ENCODE results near the gene HARBI1.

Gene HARBI1

DNA sequence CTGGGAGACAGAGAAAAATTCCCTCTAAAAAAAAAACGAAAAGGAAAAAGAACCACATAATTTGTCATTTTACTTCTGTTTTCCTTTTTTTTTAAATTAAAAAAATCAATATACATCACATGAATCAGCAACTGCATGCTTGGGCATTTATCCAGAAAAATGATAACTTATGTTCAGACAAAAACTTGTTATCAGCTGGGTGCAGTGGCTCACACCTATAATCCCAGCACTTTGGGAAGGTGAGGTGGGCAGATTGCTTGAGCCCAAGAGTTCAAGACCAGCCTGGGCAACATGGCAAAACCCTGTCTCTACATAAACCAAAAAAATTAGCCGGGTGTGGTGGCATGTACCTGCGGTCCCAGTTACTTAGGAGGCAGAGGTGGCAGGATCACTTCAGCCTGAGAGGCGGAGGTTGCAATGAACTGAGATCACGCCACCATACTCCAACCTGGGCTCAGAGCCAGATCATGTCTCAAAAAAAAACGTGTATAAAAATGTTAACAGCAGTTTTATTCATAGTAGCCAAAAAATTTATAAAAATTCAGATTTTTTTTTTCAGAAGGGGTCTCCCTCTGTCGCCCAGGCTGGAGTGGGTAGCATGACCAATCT, 51.7 kb downstream of the HARBI1 start:
- DNase-seq: no peak
- Histone ChIP-seq H3K27ac (ENCODE audit: low read depth, low read length) (no peak overlapping the region), H3K4me1 (ENCODE audit: control insufficient read depth in 1 of 2, insufficient read depth in 2 of 2, low read length in 2 of 2) (no peaks in the 10 kb centered on the region), H3K79me1 (ENCODE audit: low read length) (no peaks in the 10 kb centered on the region), H2BK5ac (ENCODE audit: low read depth, low read length, poor library complexity) (no peak overlapping the region), H2AFZ (ENCODE audit: insufficient read depth, low read length, poor library complexity) (no peak overlapping the region), H3K4ac (ENCODE audit: low read depth, low read length) (peak overlapping the region; percentile 33), H3K18ac (ENCODE audit: low read length) (no peak overlapping the region), H3K9me3 (ENCODE audit: insufficient read depth, low read depth, low read length) (no peaks in the 10 kb centered on the region), H3K23ac (ENCODE audit: low read length) (no peak overlapping the region), H3K4me2 (ENCODE audit: low read length) (no peak overlapping the region), H3K4me3 (ENCODE audit: low read depth, low read length) (no peak overlapping the region), H2AK5ac (ENCODE audit: low read length) (no peak overlapping the region), H3K79me2 (ENCODE audit: control insufficient read depth, insufficient read depth, low read length, poor library complexity) (no peaks in the 10 kb centered on the region), H3K27me3 (ENCODE audit: insufficient read depth, low read length) (no peaks in the 10 kb centered on the region), H4K91ac (ENCODE audit: low read depth, low read length) (no peak overlapping the region), H2BK120ac (ENCODE audit: insufficient read depth, low read length, poor library complexity) (no peak overlapping the region), H4K8ac (ENCODE audit: low read depth, low read length) (no peak overlapping the region), H3K9ac (ENCODE audit: low read length) (no peak overlapping the region), H4K12ac (ENCODE audit: low read depth, low read length) (no peak overlapping the region), H3K14ac (ENCODE audit: low read length) (no peak overlapping the region), H3K36me3 (ENCODE audit: control insufficient read depth in 1 of 2, insufficient read depth in 2 of 2, low read length in 2 of 2) (peaks cover 0 to 2% of the 10 kb centered on the region in 2 experiments), H2BK12ac (ENCODE audit: low read length) (no peak overlapping the region)
- WGBS (ENCODE audit: extremely low coverage, insufficient coverage, insufficient read length): no CpG with 5 or more reads among the region's 7 CpGs

DNA sequence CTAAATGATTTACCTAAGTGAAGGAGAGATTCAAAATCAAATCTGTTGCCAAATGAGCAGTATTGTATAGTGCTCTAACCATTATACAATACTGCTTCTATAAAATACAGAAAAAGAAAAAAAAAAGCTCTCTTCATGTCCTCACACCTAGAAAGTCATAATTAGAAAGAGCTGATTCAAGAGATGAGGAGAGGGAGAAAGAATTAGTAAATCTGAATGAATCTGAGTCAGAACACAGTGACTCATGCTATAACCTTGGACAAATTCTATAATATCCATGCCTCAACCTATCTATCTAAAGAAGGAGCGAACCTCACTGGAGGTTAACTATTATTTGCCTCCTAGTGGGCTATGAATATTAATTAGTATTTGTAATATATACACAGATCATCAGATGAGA, 52.6 kb downstream of the HARBI1 start:
- no peak overlapping the region for H3K4ac ChIP-seq (ENCODE audit: low read depth, low read length)
- no peak overlapping the region for H2AFZ ChIP-seq (ENCODE audit: insufficient read depth, low read length, poor library complexity)
- H3K23ac ChIP-seq (ENCODE audit: low read length): no peak overlapping the region
- no peaks in the 10 kb centered on the region for H3K9me3 ChIP-seq (ENCODE audit: insufficient read depth, low read depth, low read length)
- H3K18ac ChIP-seq (ENCODE audit: low read length): no peak overlapping the region
- no peaks in the 10 kb centered on the region for H3K79me1 ChIP-seq (ENCODE audit: low read length)
- no peak overlapping the region for H4K12ac ChIP-seq (ENCODE audit: low read depth, low read length)
- no peaks in the 10 kb centered on the region for H3K79me2 ChIP-seq (ENCODE audit: control insufficient read depth, insufficient read depth, low read length, poor library complexity)
- H3K4me3 ChIP-seq (ENCODE audit: low read depth, low read length): no peak overlapping the region
- no peak overlapping the region for H3K9ac ChIP-seq (ENCODE audit: low read length)
- DNase-seq: peak in 1 of 2 donors; percentile 17
- H3K36me3 ChIP-seq (ENCODE audit: control insufficient read depth in 1 of 2, insufficient read depth in 2 of 2, low read length in 2 of 2): peaks cover 0 to 2% of the 10 kb centered on the region in 2 experiments
- no peak overlapping the region for H2BK5ac ChIP-seq (ENCODE audit: low read depth, low read length, poor library complexity)
- H4K91ac ChIP-seq (ENCODE audit: low read depth, low read length): no peak overlapping the region
- no peak overlapping the region for H2BK120ac ChIP-seq (ENCODE audit: insufficient read depth, low read length, poor library complexity)
- H3K27me3 ChIP-seq (ENCODE audit: insufficient read depth, low read length): no peaks in the 10 kb centered on the region
- no peak overlapping the region for H2BK12ac ChIP-seq (ENCODE audit: low read length)
- no peak overlapping the region for H3K4me2 ChIP-seq (ENCODE audit: low read length)
- H4K8ac ChIP-seq (ENCODE audit: low read depth, low read length): no peak overlapping the region
- H3K27ac ChIP-seq (ENCODE audit: low read depth, low read length): no peak overlapping the region
- H3K14ac ChIP-seq (ENCODE audit: low read length): no peak overlapping the region
- WGBS (ENCODE audit: extremely low coverage, insufficient coverage, insufficient read length): no CpG with 5 or more reads among the region's 1 CpG
- H2AK5ac ChIP-seq (ENCODE audit: low read length): no peak overlapping the region
- no peaks in the 10 kb centered on the region for H3K4me1 ChIP-seq (ENCODE audit: control insufficient read depth in 1 of 2, insufficient read depth in 2 of 2, low read length in 2 of 2)

DNA sequence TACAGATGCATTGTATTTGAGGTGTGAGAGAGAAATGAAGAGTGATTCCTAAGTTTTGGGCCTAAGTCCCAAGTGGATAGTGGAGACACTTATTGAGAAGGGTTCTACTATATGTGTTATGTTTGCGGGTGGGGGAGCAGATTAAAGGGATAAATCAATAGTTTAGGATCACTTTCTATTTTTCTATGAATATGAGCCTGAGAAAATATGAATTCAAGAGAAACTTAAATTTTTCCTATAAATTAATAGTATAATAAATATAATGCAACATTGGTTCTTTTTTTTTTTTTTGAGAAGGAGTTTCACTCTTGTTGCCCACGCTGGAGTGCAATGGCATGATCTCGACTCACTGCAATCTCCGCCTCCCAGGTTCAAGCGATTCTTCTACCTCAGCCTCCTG, 54.5 kb downstream of the HARBI1 start:
- Histone ChIP-seq H3K36me3 (ENCODE audit: control insufficient read depth in 1 of 2, insufficient read depth in 2 of 2, low read length in 2 of 2) (peaks cover 0 to 2% of the 10 kb centered on the region in 2 experiments), H2BK120ac (ENCODE audit: insufficient read depth, low read length, poor library complexity) (no peak overlapping the region), H3K27ac (ENCODE audit: low read depth, low read length) (no peak overlapping the region), H4K91ac (ENCODE audit: low read depth, low read length) (no peak overlapping the region), H2BK12ac (ENCODE audit: low read length) (no peak overlapping the region), H3K79me2 (ENCODE audit: control insufficient read depth, insufficient read depth, low read length, poor library complexity) (peaks cover 3% of the 10 kb centered on the region), H2BK5ac (ENCODE audit: low read depth, low read length, poor library complexity) (no peak overlapping the region), H3K4me2 (ENCODE audit: low read length) (no peak overlapping the region), H3K9me3 (ENCODE audit: insufficient read depth, low read depth, low read length) (no peaks in the 10 kb centered on the region), H3K4ac (ENCODE audit: low read depth, low read length) (no peak overlapping the region), H3K27me3 (ENCODE audit: insufficient read depth, low read length) (no peaks in the 10 kb centered on the region), H2AK5ac (ENCODE audit: low read length) (no peak overlapping the region), H3K9ac (ENCODE audit: low read length) (no peak overlapping the region), H3K18ac (ENCODE audit: low read length) (no peak overlapping the region), H3K23ac (ENCODE audit: low read length) (no peak overlapping the region), H3K79me1 (ENCODE audit: low read length) (no peaks in the 10 kb centered on the region), H3K4me1 (ENCODE audit: control insufficient read depth in 1 of 2, insufficient read depth in 2 of 2, low read length in 2 of 2) (no peaks in the 10 kb centered on the region), H3K4me3 (ENCODE audit: low read depth, low read length) (no peak overlapping the region), H4K12ac (ENCODE audit: low read depth, low read length) (no peak overlapping the region), H4K8ac (ENCODE audit: low read depth, low read length) (no peak overlapping the region), H2AFZ (ENCODE audit: insufficient read depth, low read length, poor library complexity) (no peak overlapping the region), H3K14ac (ENCODE audit: low read length) (no peak overlapping the region)
- DNase-seq: no peak
- no CpG with 5 or more reads among the region's 5 CpGs for WGBS (ENCODE audit: extremely low coverage, insufficient coverage, insufficient read length)

DNA sequence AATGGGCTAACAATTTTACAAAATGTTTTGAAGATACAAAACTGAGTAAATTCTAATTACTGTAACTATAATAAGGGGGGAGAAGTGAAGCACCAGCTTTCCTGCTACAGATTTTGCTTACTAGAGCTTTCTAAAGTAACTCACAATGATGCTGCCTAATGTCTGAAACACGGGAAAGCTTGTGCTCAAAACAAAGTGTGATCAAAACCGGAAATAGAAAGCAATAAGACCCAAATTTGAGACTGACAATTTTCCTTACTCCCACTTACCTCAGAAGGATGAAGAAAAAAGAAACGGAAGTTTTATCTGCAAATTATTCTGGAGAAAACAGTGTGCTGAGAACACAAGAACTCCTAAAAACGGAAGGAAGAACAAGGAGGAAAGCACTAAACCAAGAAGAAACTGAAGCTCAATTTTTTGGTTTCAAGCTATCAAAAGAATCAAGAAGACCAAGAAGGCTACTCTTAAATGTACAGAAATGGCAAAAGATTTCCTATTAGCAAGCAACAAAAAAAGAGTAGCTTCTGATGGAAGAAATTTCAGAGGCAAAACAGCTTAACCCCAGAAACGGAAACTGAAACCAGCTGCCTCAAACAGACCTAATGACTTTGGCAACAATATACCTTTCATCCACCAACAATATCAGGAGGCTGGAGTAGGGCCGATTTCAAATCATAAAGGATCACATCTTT, 56.6 kb downstream of the HARBI1 start:
- H4K8ac ChIP-seq (ENCODE audit: low read depth, low read length): no peak overlapping the region
- no peak overlapping the region for H3K14ac ChIP-seq (ENCODE audit: low read length)
- H2AK5ac ChIP-seq (ENCODE audit: low read length): no peak overlapping the region
- H3K18ac ChIP-seq (ENCODE audit: low read length): no peak overlapping the region
- no peaks in the 10 kb centered on the region for H3K36me3 ChIP-seq (ENCODE audit: control insufficient read depth in 1 of 2, insufficient read depth in 2 of 2, low read length in 2 of 2)
- H2BK12ac ChIP-seq (ENCODE audit: low read length): no peak overlapping the region
- DNase-seq: no peak
- H3K79me1 ChIP-seq (ENCODE audit: low read length): no peaks in the 10 kb centered on the region
- peaks cover 3% of the 10 kb centered on the region for H3K79me2 ChIP-seq (ENCODE audit: control insufficient read depth, insufficient read depth, low read length, poor library complexity)
- no peak overlapping the region for H4K91ac ChIP-seq (ENCODE audit: low read depth, low read length)
- H3K27me3 ChIP-seq (ENCODE audit: insufficient read depth, low read length): no peaks in the 10 kb centered on the region
- H3K9ac ChIP-seq (ENCODE audit: low read length): no peak overlapping the region
- no peak overlapping the region for H2BK120ac ChIP-seq (ENCODE audit: insufficient read depth, low read length, poor library complexity)
- no peak overlapping the region for H3K4me2 ChIP-seq (ENCODE audit: low read length)
- H4K12ac ChIP-seq (ENCODE audit: low read depth, low read length): no peak overlapping the region
- no peaks in the 10 kb centered on the region for H3K9me3 ChIP-seq (ENCODE audit: insufficient read depth, low read depth, low read length)
- H3K23ac ChIP-seq (ENCODE audit: low read length): no peak overlapping the region
- H3K4ac ChIP-seq (ENCODE audit: low read depth, low read length): no peak overlapping the region
- H3K4me3 ChIP-seq (ENCODE audit: low read depth, low read length): no peak overlapping the region
- no peaks in the 10 kb centered on the region for H3K4me1 ChIP-seq (ENCODE audit: control insufficient read depth in 1 of 2, insufficient read depth in 2 of 2, low read length in 2 of 2)
- WGBS (ENCODE audit: extremely low coverage, insufficient coverage, insufficient read length): no CpG with 5 or more reads among the region's 6 CpGs
- H2AFZ ChIP-seq (ENCODE audit: insufficient read depth, low read length, poor library complexity): no peak overlapping the region
- H2BK5ac ChIP-seq (ENCODE audit: low read depth, low read length, poor library complexity): no peak overlapping the region
- H3K27ac ChIP-seq (ENCODE audit: low read depth, low read length): no peak overlapping the region
